Activated naive CD4-positive, alpha-beta T cell treated with Interleukin-2 at 50 U/mL for 16 hours (primary cell): ENCODE results near the gene OR56A5.
"Not testable (repeated sequence)": the region's sequence is repeated elsewhere in the genome, so short reads cannot be mapped to it uniquely, and the experiment has no call there.

Experiments used
- DNase-seq: peaks from one replicate; pipeline ENCODE4 v3.0.0-alpha.2; 2020

Gene OR56A5, protein sequence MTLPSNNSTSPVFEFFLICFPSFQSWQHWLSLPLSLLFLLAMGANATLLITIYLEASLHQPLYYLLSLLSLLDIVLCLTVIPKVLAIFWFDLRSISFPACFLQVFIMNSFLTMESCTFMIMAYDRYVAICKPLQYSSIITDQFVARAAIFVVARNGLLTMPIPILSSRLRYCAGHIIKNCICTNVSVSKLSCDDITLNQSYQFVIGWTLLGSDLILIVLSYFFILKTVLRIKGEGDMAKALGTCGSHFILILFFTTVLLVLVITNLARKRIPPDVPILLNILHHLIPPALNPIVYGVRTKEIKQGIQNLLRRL

GRCh38 chr11:5968394-5968793, at the start of gene OR56A5:
TSS of gene OR56A5 (minus strand) at chr11:5968494. CDS start at chr11:5968494, 0 bp downstream.
- DNase-seq = no peak

- no peak for DNase-seq
These were observed 44.7 kb upstream of the OR56A5 start for GRCh38 chr11:6013042-6013441.

GRCh38 chr11:6012035-6012668, 43.9 kb upstream of the OR56A5 start:
- DNase-seq = no peak

GRCh38 chr11:6006846-6007245, 38.6 kb upstream of the OR56A5 start, which contains the start of gene OR56A4:
TSS of gene OR56A4 (minus strand) at chr11:6006946. CDS start at chr11:6002992, 3,954 bp downstream.
- no peak for DNase-seq

GRCh38 chr11:6006395-6006794, 38.1 kb upstream of the OR56A5 start:
- no peak for DNase-seq

DNA sequence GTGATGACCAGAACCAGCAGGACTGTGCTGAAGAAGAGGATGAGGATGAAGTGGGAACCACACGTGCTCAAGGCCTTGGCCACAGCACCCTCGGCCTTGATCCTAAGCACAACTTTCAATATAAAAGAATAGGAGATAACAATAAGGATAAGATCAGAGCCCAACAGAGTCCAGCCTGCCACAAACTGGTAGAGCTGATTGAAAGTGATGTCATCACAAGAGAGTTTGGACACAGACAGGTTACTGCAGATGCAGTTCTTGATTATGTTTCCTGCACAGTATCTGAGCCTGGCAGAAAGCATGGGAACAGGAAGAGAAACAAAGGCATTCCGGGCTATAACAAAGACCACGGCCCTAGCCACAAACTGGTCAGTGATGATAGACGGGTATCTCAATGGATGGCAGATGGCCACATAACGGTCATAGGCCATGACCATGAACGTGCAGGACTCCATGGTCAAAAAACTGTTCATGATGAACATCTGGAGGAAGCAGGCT, 34.0 kb upstream of the OR56A5 start:
- no peak for DNase-seq

DNA sequence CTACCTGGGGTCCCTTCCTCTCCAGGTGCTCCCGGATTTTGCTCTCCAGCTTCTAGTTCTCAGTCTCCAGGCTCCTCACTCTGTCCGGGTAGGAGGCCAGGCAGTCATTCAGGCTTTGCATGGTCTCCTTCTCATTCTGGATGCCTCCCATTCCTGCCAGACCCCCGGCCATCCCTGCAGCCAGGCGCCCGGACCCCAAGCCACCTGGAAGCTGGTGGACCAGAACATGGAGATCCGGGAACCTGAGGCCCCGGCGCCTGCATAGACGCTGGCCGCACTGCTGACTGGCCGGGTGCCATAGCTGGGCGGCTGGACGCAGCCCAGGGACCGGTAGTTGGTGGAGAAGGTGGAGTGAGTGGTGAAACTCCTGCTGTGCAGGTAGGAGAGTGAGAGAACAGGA, 26.5 kb upstream of the OR56A5 start:
- no peak for DNase-seq

GRCh38 chr11:5992604-5993251, 24.4 kb upstream of the OR56A5 start:
- DNase-seq = no peak

- DNase-seq = no peak
These were observed 23.9 kb upstream of the OR56A5 start for GRCh38 chr11:5992150-5992549.

DNA sequence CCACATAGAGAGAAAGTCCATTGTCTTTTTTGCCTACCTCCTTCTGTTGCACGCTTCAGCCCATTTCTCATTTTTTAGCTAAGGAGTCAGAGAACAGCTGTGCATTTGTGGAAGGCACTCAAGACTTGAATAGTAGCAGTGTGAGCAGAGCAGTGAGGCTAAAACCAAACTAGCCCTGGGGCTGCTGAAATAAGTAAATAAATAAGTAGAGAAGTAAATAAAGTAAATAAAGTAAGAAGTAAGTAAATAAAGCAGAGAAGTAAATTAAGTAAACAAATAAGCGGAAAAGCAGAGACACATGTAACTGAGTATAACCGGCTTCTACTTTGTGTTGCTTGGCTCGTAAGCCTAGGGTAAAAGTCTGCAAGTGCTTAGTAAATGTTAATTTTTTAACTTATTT, 20.9 kb upstream of the OR56A5 start:
- no peak for DNase-seq

- no peak for DNase-seq
These were observed 18.6 kb upstream of the OR56A5 start, which contains the start of gene OR52L1 for GRCh38 chr11:5986885-5987284. TSS of gene OR52L1 (minus strand) at chr11:5986985. CDS start at chr11:5986930, 55 bp downstream.

DNA sequence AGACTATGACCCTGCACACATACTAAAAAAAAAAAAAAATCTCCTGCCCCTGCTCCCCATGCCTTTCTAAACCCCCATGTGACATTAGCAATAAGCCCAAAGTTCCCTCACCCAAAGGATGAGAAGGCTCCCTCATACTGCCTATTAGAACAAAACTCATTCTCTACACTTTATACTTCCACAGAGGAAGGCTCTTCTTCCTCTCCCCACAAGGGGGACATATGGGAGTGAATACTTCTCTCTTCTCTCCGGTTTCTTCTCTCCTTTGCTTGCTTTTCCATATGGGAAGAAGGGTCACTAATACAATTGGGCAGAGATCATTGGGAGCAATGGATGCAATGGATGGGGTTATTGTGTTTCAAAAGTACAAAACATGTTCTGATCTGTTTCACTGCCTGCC, 15.1 kb upstream of the OR56A5 start:
- no peak for DNase-seq

DNA sequence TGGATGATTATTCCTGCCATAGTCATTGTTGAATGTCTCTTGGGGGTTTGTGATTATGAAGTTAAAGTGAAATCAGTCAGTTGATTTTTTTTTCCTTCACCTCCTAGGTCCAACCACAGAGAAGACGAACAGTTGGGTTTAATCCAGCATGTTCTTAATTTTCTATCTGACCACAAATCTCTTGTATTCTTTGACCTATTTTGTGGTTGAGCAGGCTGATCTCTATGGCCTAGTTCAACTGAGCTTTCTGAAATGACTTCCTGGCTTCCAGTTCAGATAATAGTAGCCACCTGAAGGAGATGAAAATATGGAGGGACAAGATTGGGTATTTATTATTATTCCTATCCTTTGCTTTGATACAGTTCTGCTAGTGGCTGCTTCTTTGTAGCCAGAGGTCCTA, 5.2 kb upstream of the OR56A5 start:
- no peak for DNase-seq

DNA sequence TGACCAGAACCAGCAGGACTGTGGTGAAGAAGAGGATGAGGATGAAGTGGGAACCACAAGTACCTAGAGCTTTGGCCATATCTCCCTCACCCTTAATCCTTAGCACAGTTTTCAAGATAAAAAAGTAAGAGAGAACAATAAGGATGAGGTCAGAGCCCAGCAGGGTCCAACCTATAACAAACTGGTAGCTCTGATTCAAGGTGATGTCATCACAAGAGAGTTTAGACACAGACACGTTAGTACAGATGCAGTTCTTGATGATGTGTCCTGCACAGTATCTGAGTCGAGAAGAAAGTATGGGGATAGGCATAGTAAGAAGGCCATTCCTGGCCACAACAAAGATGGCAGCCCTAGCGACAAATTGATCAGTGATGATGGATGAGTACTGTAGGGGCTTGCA, 586 bp downstream of the OR56A5 start:
- no peak for DNase-seq

DNA sequence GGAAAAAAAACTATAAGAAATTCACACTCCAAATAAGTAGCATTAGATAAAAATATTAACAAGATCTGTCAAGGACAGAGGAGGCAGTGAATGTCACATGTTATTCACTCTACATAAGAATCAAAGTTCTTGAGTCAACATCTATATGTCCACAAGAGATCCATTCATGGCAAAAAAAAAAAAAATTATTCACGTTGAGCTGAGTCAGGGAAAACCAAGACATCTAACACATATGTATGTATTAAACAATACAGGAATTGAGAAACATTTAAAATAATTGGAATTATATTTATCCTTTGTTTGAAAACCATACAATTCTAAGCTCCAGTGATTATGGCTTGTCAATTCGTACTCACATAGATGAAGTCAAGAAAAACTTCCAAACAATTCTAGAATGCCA, 1.3 kb downstream of the OR56A5 start:
- DNase-seq = no peak

DNA sequence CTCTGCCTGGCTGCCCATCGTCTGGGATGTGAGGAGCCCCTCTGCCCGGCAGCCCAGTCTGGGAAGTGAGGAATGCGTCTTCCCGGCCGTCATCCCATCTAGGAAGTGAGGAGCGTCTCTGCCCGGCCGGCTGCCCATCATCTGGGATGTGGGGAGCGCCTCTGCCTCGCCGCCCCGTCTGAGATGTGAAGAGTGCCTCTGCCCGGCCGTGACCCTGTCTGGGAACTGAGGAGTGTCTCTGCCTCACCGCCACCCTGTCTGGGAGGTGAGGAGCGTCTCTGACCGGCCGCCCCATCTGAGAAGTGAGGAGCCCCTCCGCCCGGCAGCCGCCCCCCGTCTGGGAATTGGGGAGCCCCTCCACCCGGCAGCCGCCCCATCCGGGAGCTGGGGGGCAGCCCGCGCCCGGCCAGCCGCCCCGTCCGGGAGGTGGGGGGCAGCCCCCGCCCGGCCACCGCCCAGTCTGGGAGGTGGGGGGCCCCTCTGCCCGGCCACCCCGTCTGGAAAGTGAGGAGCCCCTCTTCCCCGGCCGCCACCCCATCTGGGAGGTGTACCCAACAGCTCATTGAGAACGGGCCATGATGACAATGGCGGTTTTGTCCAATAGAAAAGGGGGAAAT, 7.5 kb downstream of the OR56A5 start:
- not testable (repeated sequence) for DNase-seq

- no peak for DNase-seq
These were observed 12.7 kb downstream of the OR56A5 start for GRCh38 chr11:5955586-5955985.

GRCh38 chr11:5941951-5942350, 26.3 kb downstream of the OR56A5 start, which contains the start of gene OR56A3:
TSS of gene OR56A3 (plus strand) at chr11:5942251. CDS start at chr11:5947347, 5,096 bp downstream.
- DNase-seq = no peak

DNA sequence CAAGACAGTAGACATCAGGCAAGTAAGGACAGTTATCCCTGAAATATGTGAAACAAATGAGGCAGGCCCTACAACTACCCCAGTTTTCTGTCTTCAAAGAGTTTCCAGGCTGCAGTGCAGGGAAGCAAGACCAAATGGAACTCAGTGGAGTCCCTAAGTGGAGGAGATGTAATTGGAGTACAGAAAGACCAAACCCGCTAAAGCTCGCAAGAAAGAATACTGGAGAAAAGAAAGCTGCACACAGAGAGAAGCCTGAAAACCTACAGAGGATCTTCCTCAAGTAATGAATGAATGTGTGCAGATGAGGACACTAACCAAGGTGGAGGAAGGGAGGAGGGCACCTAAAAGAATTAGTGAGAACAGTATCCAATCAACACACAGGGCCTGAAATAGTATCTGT, 27.5 kb downstream of the OR56A5 start:
- DNase-seq = no peak

DNA sequence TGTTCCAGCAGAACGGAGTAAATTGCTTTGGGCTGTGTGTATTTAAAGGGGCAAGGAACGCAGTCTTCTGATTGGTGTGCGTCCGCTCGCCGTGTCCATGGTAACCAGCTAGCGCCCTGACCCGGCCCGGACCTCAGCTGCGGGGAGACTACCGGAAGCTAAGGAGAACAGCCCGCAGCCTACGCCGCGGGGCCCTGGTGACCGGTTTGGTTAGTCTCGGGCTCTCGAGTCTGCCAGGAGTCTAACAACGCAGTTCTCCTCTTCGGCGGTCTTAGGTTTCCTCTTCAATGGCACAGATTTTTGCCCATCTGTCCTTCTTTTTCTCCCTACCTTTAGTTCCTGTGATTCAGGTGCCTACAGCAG, 29.7 kb downstream of the OR56A5 start:
- no peak for DNase-seq

- no peak for DNase-seq
These were observed 30.3 kb downstream of the OR56A5 start for GRCh38 chr11:5937868-5938602.

- DNase-seq = no peak
These were observed 35.2 kb downstream of the OR56A5 start for GRCh38 chr11:5933116-5933515.

DNA sequence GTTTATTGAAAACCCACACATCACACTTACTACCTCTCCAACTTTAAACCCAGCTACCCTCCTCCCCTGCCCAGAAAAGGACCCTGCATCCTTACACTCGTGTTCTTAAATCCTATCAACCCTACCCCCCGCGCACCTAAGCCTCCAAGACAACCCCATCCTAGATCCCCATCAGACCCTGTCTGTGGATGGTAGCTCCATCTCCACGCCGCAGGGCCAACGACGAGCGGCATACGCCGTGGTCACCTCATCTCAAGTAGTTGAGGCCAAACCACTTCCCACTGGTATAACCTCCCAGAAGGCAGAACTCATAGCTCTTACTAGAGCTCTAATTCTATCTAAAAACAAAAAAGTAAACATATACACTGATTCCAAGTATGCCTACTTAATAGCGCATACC, 35.6 kb downstream of the OR56A5 start:
- DNase-seq = no peak
